GM12891 (cell line): ENCODE results near the gene CRHBP.

Experiments
- POLR2A ChIP-seq: IDR thresholded peaks from 2 replicates; pipeline ENCODE4 v1.6.1; 2011; ENCODE audit warnings: low read depth, low read length, control low read depth
- POLR2AphosphoS5 ChIP-seq: IDR thresholded peaks from 2 replicates; pipeline ENCODE4 v1.6.1; 2011; ENCODE audit warnings: low read depth, low read length, control low read depth
- POU2F2 ChIP-seq: IDR thresholded peaks from 2 replicates; pipeline ENCODE4 v1.6.1; 2011; ENCODE audit warnings: low read depth, mild to moderate bottlenecking, control low read depth, low read length, moderate library complexity
- SPI1 ChIP-seq: IDR thresholded peaks from 2 replicates; pipeline ENCODE4 v1.6.1; 2011; ENCODE audit warnings: low read depth, low read length, control low read depth
- TAF1 ChIP-seq: IDR thresholded peaks from 2 replicates; pipeline ENCODE4 v1.6.1; 2011; ENCODE audit warnings: low read depth, low read length, control low read depth

GRCh38 chr5:76956033-76956432 is 3.2 kb downstream of the CRHBP start:
- TF ChIP-seq POLR2A (no peak), POLR2AphosphoS5 (no peak), TAF1 (no peak), SPI1 (no peak), POU2F2 (no peak)
